Stimulated activated CD8-positive, alpha-beta memory T cell treated with anti-CD3 and anti-CD28 coated beads, Interleukin-2, amount 100 ng/mL, for 48 hours (primary cell): ENCODE data around the gene IL17C.

Source experiments
- DNase-seq, 2 donors: peaks; one replicate each; pipeline ENCODE4 v3.0.0-alpha.2; 2020; ENCODE audit warnings: low read depth in 2 of 2

IL17C gene

GRCh38 chr16:88645455-88645854 is 7.1 kb downstream of the IL17C start:
- no peak for DNase-seq

- DNase-seq = no peak
Measured at GRCh38 chr16:88645941-88646340, 7.6 kb downstream of the IL17C start.

- no peak for DNase-seq
Measured at GRCh38 chr16:88646345-88647034, 8.1 kb downstream of the IL17C start.

- no peak for DNase-seq
Measured at GRCh38 chr16:88647178-88648070, 9.1 kb downstream of the IL17C start.

- DNase-seq = no peak
Measured at GRCh38 chr16:88649195-88649923, 11.0 kb downstream of the IL17C start.

GRCh38 chr16:88649924-88650748 is 11.8 kb downstream of the IL17C start:
- no peak for DNase-seq

- peak; percentile 75 to 84 for DNase-seq
Measured at GRCh38 chr16:88650749-88651275, 12.4 kb downstream of the IL17C start, which contains the start of gene CYBA. TSS of gene CYBA (minus strand) at chr16:88651053. CDS start at chr16:88651013, 40 bp downstream.

- DNase-seq = peak; percentile 70 to 76
Measured at GRCh38 chr16:88651276-88651988, 13.1 kb downstream of the IL17C start.

GRCh38 chr16:88651989-88652761 is 13.8 kb downstream of the IL17C start:
- no peak for DNase-seq

GRCh38 chr16:88652762-88653063 is 14.3 kb downstream of the IL17C start:
- no peak for DNase-seq

- DNase-seq = no peak
Measured at GRCh38 chr16:88653101-88653500, 14.7 kb downstream of the IL17C start.

- DNase-seq = no peak
Measured at GRCh38 chr16:88653596-88654362, 15.4 kb downstream of the IL17C start.

- DNase-seq = no peak
Measured at GRCh38 chr16:88654363-88655052, 16.1 kb downstream of the IL17C start.

GRCh38 chr16:88655053-88655732 is 16.8 kb downstream of the IL17C start:
- DNase-seq = no peak

GRCh38 chr16:88655733-88656281 is 17.4 kb downstream of the IL17C start:
- DNase-seq = no peak

- no peak for DNase-seq
Measured at GRCh38 chr16:88656291-88656980, 18.1 kb downstream of the IL17C start.

GRCh38 chr16:88657371-88657770 is 19.0 kb downstream of the IL17C start:
- DNase-seq = no peak
